Ishikawa (cell line): Measurements from ENCODE around the gene EPS8L2.

Experiments
- CEBPB ChIP-seq: IDR thresholded peaks from 2 replicates; pipeline ENCODE4 v1.6.1; 2012
- CREB1 ChIP-seq: IDR thresholded peaks from 2 replicates; pipeline ENCODE4 v1.6.1; 2012; ENCODE audit warnings: low read depth
- EGR1 ChIP-seq: IDR thresholded peaks from 2 replicates; pipeline ENCODE4 v1.6.1; 2012
- EP300 ChIP-seq: IDR thresholded peaks from 2 replicates; pipeline ENCODE4 v1.6.1; 2012; ENCODE audit warnings: borderline replicate concordance
- FOXM1 ChIP-seq: IDR thresholded peaks from 2 replicates; pipeline ENCODE4 v1.6.1; 2012; ENCODE audit warnings: low read depth, borderline replicate concordance
- NFIC ChIP-seq: IDR thresholded peaks from 2 replicates; pipeline ENCODE4 v1.6.1; 2012
- RAD21 ChIP-seq: IDR thresholded peaks from 2 replicates; pipeline ENCODE4 v1.6.1; 2012; ENCODE audit warnings: low read depth
- TAF1 ChIP-seq: IDR thresholded peaks from 2 replicates; pipeline ENCODE4 v1.6.1; 2012; ENCODE audit warnings: low read depth, mild to moderate bottlenecking
- TCF12 ChIP-seq: IDR thresholded peaks from 2 replicates; pipeline ENCODE4 v1.6.1; 2012; ENCODE audit warnings: low read depth
- TEAD4 ChIP-seq: IDR thresholded peaks from 2 replicates; pipeline ENCODE4 v1.6.1; 2012
- YY1 ChIP-seq: IDR thresholded peaks from 2 replicates; pipeline ENCODE4 v1.6.1; 2012; ENCODE audit warnings: low read depth
- ZBTB7A ChIP-seq: IDR thresholded peaks from 2 replicates; pipeline ENCODE4 v1.6.1; 2012; ENCODE audit warnings: low read depth
- TF ChIP-seq, protein P1 (sequence below): IDR thresholded peaks from 2 replicates; pipeline ENCODE4 v1.6.1; 2012
- TF ChIP-seq, protein P2 (sequence below): IDR thresholded peaks from 2 replicates; pipeline ENCODE4 v1.6.1; 2012; ENCODE audit warnings: low read depth, mild to moderate bottlenecking
- TF ChIP-seq, protein P3 (sequence below): IDR thresholded peaks from 2 replicates; pipeline ENCODE4 v1.6.1; 2012

The EPS8L2 gene

DNA sequence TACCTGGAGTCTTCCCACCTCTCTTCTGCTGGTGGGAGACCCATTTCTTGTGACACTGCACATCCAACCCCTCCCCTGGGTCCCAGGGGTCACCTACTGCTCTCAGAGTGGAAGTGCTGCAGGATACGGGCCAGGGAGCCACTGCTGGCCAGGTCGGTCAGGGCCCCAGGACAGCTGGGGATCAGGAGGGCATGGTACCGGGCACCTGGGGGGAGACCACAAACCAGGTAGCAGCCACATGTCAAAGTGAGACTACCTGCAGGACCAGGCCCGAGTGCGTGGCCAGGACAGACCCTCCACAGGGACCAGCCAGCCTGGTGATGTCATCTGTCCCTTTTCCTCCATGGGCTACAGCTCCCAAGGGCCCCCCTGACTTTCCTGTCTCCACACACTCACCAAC lies 67.4 kb downstream of the EPS8L2 start:
- TF ChIP-seq RAD21 = no peak
- TF ChIP-seq, protein P1, sequence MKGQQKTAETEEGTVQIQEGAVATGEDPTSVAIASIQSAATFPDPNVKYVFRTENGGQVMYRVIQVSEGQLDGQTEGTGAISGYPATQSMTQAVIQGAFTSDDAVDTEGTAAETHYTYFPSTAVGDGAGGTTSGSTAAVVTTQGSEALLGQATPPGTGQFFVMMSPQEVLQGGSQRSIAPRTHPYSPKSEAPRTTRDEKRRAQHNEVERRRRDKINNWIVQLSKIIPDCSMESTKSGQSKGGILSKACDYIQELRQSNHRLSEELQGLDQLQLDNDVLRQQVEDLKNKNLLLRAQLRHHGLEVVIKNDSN = no peak
- no peak for TF ChIP-seq EGR1
- TF ChIP-seq, protein P2, sequence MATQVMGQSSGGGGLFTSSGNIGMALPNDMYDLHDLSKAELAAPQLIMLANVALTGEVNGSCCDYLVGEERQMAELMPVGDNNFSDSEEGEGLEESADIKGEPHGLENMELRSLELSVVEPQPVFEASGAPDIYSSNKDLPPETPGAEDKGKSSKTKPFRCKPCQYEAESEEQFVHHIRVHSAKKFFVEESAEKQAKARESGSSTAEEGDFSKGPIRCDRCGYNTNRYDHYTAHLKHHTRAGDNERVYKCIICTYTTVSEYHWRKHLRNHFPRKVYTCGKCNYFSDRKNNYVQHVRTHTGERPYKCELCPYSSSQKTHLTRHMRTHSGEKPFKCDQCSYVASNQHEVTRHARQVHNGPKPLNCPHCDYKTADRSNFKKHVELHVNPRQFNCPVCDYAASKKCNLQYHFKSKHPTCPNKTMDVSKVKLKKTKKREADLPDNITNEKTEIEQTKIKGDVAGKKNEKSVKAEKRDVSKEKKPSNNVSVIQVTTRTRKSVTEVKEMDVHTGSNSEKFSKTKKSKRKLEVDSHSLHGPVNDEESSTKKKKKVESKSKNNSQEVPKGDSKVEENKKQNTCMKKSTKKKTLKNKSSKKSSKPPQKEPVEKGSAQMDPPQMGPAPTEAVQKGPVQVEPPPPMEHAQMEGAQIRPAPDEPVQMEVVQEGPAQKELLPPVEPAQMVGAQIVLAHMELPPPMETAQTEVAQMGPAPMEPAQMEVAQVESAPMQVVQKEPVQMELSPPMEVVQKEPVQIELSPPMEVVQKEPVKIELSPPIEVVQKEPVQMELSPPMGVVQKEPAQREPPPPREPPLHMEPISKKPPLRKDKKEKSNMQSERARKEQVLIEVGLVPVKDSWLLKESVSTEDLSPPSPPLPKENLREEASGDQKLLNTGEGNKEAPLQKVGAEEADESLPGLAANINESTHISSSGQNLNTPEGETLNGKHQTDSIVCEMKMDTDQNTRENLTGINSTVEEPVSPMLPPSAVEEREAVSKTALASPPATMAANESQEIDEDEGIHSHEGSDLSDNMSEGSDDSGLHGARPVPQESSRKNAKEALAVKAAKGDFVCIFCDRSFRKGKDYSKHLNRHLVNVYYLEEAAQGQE = no peak
- TF ChIP-seq TCF12 = no peak
- no peak for TF ChIP-seq EP300

DNA sequence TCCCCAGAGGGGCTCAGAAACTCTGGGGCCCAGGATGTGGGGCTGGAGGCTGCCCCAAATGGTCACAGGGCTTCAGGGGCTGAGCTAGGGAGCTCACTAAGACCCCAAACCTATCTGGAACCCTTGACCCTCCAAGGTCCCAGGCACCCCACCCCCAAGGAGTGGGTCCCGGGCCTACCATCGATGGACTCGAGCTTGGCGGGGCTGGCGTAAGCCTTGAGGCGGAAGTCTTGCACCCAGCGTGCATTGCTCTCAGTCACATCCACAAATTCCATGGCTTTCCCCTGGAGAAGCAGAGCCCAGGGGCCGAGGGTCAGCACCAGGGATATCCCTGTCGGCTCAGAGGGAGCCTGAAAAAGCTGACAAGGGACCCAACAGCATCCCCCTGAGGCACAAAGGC lies 67.8 kb downstream of the EPS8L2 start:
- TF ChIP-seq, protein P1 = no peak
- TF ChIP-seq CREB1 (no peak), TCF12 (no peak)
- TF ChIP-seq, protein P3, sequence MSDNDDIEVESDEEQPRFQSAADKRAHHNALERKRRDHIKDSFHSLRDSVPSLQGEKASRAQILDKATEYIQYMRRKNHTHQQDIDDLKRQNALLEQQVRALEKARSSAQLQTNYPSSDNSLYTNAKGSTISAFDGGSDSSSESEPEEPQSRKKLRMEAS = no peak

DNA sequence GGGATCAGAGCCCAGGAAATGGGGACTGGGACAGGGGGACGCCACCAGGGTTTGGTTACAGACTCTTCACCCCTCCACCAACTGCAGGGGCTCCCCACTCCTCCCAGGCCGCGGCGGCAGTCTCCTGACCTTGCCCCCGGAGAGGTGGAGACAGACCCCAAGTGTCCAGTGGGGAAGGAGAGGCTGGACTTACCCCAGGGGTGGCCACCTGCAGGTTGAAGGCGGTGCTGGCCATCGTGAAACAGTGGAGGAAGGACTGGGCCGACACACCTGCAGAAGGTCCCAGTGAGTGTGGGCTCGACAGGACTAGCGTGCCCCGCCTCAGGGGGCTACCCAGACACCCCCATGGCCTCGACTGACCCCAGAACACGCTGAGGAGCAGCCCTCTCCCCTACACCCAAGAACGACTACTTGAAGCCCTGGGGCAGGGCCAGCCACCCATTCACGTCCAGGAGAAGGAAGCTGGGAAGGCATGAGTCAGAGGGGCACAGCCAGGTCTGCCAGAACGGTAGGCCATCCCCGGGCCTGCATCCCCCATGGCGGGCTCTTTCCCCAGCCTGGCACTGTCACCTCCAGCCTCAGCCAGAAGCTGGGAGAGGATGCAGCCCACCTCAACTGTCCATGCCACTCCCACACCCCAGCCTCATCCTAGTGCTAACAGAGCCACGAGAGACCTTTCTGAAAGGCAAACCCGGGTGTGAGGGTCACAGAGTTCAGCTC lies 69.0 kb downstream of the EPS8L2 start:
- TF ChIP-seq TEAD4 (no peak), EP300 (no peak), TAF1 (no peak), ZBTB7A (no peak), CEBPB (no peak), EGR1 (no peak)
- TF ChIP-seq, protein P3 = no peak

DNA sequence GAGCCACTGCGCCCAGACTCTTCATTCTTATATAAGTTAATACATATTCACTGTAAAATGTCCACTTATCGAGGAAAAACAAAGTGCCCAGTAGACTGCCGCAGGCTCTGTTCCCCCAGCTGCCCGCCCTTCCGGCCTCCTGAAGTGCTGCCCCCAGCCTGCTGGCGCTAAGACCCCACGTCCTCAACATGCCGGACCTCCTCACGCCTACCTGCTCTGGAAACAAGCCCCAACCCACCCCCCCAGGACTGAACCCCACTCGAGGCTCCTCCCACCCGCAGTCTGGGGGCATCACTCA lies 70.2 kb downstream of the EPS8L2 start:
- TF ChIP-seq RAD21 = no peak
- TF ChIP-seq EP300 = no peak

DNA sequence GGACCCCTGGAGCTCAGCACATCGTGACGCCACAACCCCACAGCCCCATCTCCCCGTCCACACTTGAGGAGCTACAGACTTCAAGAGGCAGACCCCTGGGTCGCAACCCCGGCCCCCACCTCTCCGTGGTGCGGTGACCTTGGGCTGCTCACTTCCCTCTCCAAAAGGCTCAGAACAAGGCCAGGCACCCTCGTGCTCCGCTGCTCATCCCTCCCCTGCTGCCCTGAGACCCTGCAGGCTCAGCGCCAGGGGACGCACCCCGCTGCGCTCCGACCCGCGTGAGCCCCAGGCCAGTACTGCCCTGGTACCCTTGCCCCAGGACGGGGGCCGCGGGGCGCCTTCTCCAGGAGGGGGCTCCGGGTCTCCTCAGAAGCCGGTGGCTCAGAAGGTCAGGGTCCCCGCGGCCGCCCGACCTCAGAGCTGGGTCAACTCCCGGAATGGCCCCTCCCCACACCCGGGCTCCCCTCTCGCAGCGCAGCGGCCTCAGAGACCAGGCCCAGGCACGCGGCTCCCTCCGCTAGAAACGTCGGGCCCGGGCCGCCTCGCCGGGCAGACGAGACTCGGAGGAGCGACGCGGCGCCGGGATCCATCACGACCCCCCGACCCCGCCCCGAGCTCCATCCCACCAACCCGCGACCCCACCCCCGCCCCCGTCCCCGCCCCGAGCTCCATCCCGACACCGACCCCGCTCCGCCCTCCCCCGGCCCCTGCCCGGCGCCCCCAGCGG lies 70.7 kb downstream of the EPS8L2 start:
- TF ChIP-seq, protein P2 = no peak
- TF ChIP-seq TCF12 = no peak
- no peak for TF ChIP-seq NFIC
- TF ChIP-seq, protein P3 = peak; percentile 36
- TF ChIP-seq CEBPB = no peak
- 0 out of 2 replicates have a peak, but pooled peaks have one; percentile 17 for TF ChIP-seq TAF1
- no peak for TF ChIP-seq RAD21
- no peak for TF ChIP-seq TEAD4
- TF ChIP-seq, protein P1 = no peak
- TF ChIP-seq YY1 = no peak
- TF ChIP-seq EGR1 = no peak
- TF ChIP-seq ZBTB7A = peak; percentile 90; the same call in 1 of the 2 replicates
- no peak for TF ChIP-seq EP300
- TF ChIP-seq CREB1 = no peak
- TF ChIP-seq FOXM1 = no peak
